Stimulated activated CD8-positive, alpha-beta memory T cell treated with anti-CD3 and anti-CD28 coated beads, Interleukin-2, amount 100 ng/mL, for 1 hour (primary cell): Measurements from ENCODE around the gene PLA2G2D.
"Not testable (repeated sequence)": the region's sequence is repeated elsewhere in the genome, so short reads cannot be mapped to it uniquely, and the experiment has no call there.

Experiments
- DNase-seq, 2 donors: peaks; one replicate each; pipeline ENCODE4 v3.0.0-alpha.2; 2020; ENCODE audit warnings: low read depth in 2 of 2

The PLA2G2D gene

GRCh38 chr1:20143318-20143717 is 24.0 kb upstream of the PLA2G2D start:
- DNase-seq: no peak

GRCh38 chr1:20142001-20142710 is 22.8 kb upstream of the PLA2G2D start:
- no peak for DNase-seq

GRCh38 chr1:20141466-20141865 is 22.1 kb upstream of the PLA2G2D start:
- no peak for DNase-seq

- DNase-seq: no peak
Measured at GRCh38 chr1:20141001-20141400, 21.7 kb upstream of the PLA2G2D start.

- no peak for DNase-seq
Measured at GRCh38 chr1:20139776-20140612, 20.7 kb upstream of the PLA2G2D start.

- no peak for DNase-seq
Measured at GRCh38 chr1:20138961-20139550, 19.7 kb upstream of the PLA2G2D start, which contains the start of gene PLA2G2F. Gene PLA2G2F, plus strand, starts transcription at chr1:20139323. Its CDS starts 105 bp downstream, at chr1:20139428.

- DNase-seq: no peak
Measured at GRCh38 chr1:20138346-20138745, 19.0 kb upstream of the PLA2G2D start.

GRCh38 chr1:20137604-20138003 is 18.3 kb upstream of the PLA2G2D start:
- no peak for DNase-seq

GRCh38 chr1:20137055-20137454 is 17.7 kb upstream of the PLA2G2D start:
- DNase-seq: no peak

GRCh38 chr1:20136249-20136648 is 16.9 kb upstream of the PLA2G2D start:
- DNase-seq: no peak

- no peak for DNase-seq
Measured at GRCh38 chr1:20134995-20135394, 15.7 kb upstream of the PLA2G2D start.

- DNase-seq: not testable (repeated sequence)
Measured at GRCh38 chr1:20130518-20130917, 11.2 kb upstream of the PLA2G2D start.

GRCh38 chr1:20126806-20127440 is 7.6 kb upstream of the PLA2G2D start:
- no peak for DNase-seq

GRCh38 chr1:20126041-20126805 is 6.9 kb upstream of the PLA2G2D start:
- DNase-seq: no peak

GRCh38 chr1:20125100-20125499 is 5.8 kb upstream of the PLA2G2D start:
- DNase-seq: no peak

GRCh38 chr1:20124456-20125057 is 5.2 kb upstream of the PLA2G2D start:
- DNase-seq: no peak

- no peak for DNase-seq
Measured at GRCh38 chr1:20123722-20124455, 4.6 kb upstream of the PLA2G2D start.

GRCh38 chr1:20120796-20121195 is 1.5 kb upstream of the PLA2G2D start:
- DNase-seq: no peak

- no peak for DNase-seq
Measured at GRCh38 chr1:20117236-20117635, 2.1 kb downstream of the PLA2G2D start.

- no peak for DNase-seq
Measured at GRCh38 chr1:20115916-20116315, 3.4 kb downstream of the PLA2G2D start.
